ENCODE measurements around the gene SSH3. TPM values are rescaled to one million over a fixed set of nuclear protein-coding genes. Genes with fewer than 3 reads are reported as not detected.

The SSH3 gene
- total RNA-seq, 1 experiment from 2014 or later = 73.0 TPM

DNA sequence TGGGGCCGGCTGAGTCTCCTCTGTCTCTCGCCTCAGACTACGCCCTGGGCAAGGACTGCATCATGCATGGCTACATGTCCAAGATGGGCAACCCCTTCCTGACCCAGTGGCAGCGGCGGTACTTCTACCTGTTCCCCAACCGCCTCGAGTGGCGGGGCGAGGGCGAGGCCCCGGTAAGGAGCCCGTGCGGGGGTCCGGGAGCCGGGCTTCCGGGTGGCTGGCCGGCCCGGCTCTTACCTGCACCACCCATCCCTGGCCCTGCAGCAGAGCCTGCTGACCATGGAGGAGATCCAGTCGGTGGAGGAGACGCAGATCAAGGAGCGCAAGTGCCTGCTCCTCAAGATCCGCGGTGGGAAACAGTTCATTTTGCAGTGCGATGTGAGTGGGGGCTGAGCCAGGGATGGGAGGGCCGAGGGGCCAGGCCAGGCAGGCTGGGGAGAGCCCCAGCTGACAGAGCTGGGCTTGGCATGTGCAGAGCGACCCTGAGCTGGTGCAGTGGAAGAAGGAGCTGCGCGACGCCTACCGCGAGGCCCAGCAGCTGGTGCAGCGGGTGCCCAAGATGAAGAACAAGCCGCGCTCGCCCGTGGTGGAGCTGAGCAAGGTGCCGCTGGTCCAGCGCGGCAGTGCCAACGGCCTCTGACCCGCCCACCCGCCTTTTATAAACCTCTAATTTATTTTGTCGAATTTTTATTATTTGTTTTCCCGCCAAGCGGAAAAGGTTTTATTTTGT, 18.4 kb upstream of the SSH3 start:
- H3K4me3 Mint-ChIP-seq (ENCODE audit: low read depth, unreplicated experiment) = no peak overlapping the region
- TF ChIP-seq, protein P1, sequence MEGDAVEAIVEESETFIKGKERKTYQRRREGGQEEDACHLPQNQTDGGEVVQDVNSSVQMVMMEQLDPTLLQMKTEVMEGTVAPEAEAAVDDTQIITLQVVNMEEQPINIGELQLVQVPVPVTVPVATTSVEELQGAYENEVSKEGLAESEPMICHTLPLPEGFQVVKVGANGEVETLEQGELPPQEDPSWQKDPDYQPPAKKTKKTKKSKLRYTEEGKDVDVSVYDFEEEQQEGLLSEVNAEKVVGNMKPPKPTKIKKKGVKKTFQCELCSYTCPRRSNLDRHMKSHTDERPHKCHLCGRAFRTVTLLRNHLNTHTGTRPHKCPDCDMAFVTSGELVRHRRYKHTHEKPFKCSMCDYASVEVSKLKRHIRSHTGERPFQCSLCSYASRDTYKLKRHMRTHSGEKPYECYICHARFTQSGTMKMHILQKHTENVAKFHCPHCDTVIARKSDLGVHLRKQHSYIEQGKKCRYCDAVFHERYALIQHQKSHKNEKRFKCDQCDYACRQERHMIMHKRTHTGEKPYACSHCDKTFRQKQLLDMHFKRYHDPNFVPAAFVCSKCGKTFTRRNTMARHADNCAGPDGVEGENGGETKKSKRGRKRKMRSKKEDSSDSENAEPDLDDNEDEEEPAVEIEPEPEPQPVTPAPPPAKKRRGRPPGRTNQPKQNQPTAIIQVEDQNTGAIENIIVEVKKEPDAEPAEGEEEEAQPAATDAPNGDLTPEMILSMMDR (IDR thresholded peaks at IDR 0.05; ENCODE audit: unreplicated experiment) = no peak
- H3K36me3 Mint-ChIP-seq (ENCODE audit: insufficient read depth, unreplicated experiment) = peaks cover 73% of the 10 kb centered on the region
- intact Hi-C loops (cut with micrococcal nuclease; ENCODE audit: unreplicated experiment) = no loop called here
- no peaks in the 10 kb centered on the region for H3K27me3 Mint-ChIP-seq (ENCODE audit: unreplicated experiment)
- H3K27ac Mint-ChIP-seq (ENCODE audit: unreplicated experiment) = no peak overlapping the region
- no peaks in the 10 kb centered on the region for H3K9me3 Mint-ChIP-seq (ENCODE audit: low read depth, unreplicated experiment)
- no TSS peak for BruUV-seq (replicated peaks)
- no peak for DNase-seq
- H3K4me1 Mint-ChIP-seq (ENCODE audit: low read depth, unreplicated experiment) = peaks cover 15% of the 10 kb centered on the region
- CTCF ChIA-PET = no interaction called here

DNA sequence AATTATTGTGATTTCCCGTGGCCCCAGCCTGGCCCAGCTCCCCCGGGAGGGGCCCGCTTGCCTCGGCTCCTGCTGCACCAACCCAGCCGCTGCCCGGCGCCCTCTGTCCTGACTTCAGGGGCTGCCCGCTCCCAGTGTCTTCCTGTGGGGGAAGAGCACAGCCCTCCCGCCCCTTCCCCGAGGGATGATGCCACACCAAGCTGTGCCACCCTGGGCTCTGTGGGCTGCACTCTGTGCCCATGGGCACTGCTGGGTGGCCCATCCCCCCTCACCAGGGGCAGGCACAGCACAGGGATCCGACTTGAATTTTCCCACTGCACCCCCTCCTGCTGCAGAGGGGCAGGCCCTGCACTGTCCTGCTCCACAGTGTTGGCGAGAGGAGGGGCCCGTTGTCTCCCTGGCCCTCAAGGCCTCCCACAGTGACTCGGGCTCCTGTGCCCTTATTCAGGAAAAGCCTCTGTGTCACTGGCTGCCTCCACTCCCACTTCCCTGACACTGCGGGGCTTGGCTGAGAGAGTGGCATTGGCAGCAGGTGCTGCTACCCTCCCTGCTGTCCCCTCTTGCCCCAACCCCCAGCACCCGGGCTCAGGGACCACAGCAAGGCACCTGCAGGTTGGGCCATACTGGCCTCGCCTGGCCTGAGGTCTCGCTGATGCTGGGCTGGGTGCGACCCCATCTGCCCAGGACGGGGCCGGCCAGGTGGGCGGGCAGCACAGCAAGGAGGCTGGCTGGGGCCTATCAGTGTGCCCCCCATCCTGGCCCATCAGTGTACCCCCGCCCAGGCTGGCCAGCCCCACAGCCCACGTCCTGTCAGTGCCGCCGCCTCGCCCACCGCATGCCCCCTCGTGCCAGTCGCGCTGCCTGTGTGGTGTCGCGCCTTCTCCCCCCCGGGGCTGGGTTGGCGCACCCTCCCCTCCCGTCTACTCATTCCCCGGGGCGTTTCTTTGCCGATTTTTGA, 17.5 kb upstream of the SSH3 start:
- Mint-ChIP-seq H3K36me3 (ENCODE audit: insufficient read depth, unreplicated experiment) (peaks cover 67% of the 10 kb centered on the region), H3K27ac (ENCODE audit: unreplicated experiment) (no peak overlapping the region), H3K4me1 (ENCODE audit: low read depth, unreplicated experiment) (peaks cover 15% of the 10 kb centered on the region), H3K9me3 (ENCODE audit: low read depth, unreplicated experiment) (no peaks in the 10 kb centered on the region), H3K4me3 (ENCODE audit: low read depth, unreplicated experiment) (no peak overlapping the region), H3K27me3 (ENCODE audit: unreplicated experiment) (no peaks in the 10 kb centered on the region)
- TF ChIP-seq, protein P1 (IDR thresholded peaks at IDR 0.05; ENCODE audit: unreplicated experiment) = no peak
- CTCF ChIA-PET = no interaction called here
- intact Hi-C loops (cut with micrococcal nuclease; ENCODE audit: unreplicated experiment) = no loop called here
- no TSS peak for BruUV-seq (replicated peaks)
- no peak for DNase-seq

DNA sequence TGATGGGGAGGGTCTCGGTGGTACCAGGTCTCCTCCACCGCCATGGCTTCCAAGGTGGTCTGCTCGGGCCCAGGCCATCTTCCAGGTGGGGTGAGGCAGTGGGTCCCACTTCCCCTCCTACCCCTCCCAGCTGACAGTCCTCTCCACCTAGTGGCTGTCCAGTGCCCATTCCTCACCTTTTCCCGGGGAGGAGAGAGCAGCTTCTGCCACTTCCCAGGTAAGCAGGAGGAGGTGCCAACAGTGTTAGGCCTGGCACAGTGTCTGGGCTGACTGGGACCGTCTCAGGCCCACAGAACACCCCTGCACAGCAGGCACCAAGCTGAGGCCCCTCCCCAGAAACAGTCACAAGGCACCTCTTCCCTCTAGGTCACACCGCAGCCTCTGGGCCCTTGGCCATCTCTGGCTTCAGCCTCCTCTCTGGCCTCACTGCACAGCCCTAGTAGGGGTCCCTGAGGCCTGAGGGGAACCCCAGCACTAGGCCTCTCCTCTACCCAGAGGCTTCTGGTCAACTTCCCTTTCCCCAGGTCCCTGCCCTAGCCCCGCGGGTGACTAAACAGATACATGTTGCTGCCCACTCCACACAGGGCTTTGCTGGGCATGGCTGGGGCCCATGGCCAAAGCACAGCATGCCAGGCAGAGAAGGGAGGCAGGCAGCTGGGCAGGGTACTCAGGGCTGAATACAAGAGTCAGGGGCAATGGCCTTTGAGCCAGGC, 16.6 kb upstream of the SSH3 start:
- peak overlapping the region; percentile 92 for H3K27ac Mint-ChIP-seq (ENCODE audit: unreplicated experiment)
- H3K4me3 Mint-ChIP-seq (ENCODE audit: low read depth, unreplicated experiment) = peak overlapping the region; percentile 81
- no peaks in the 10 kb centered on the region for H3K9me3 Mint-ChIP-seq (ENCODE audit: low read depth, unreplicated experiment)
- TF ChIP-seq, protein P1 (IDR thresholded peaks at IDR 0.05; ENCODE audit: unreplicated experiment) = no peak
- intact Hi-C loops (cut with micrococcal nuclease; ENCODE audit: unreplicated experiment) = no loop called here
- no peaks in the 10 kb centered on the region for H3K27me3 Mint-ChIP-seq (ENCODE audit: unreplicated experiment)
- CTCF ChIA-PET = no interaction called here
- peaks cover 73% of the 10 kb centered on the region for H3K36me3 Mint-ChIP-seq (ENCODE audit: insufficient read depth, unreplicated experiment)
- DNase-seq = no peak
- H3K4me1 Mint-ChIP-seq (ENCODE audit: low read depth, unreplicated experiment) = peaks cover 15% of the 10 kb centered on the region
- BruUV-seq (replicated peaks) = no TSS peak

DNA sequence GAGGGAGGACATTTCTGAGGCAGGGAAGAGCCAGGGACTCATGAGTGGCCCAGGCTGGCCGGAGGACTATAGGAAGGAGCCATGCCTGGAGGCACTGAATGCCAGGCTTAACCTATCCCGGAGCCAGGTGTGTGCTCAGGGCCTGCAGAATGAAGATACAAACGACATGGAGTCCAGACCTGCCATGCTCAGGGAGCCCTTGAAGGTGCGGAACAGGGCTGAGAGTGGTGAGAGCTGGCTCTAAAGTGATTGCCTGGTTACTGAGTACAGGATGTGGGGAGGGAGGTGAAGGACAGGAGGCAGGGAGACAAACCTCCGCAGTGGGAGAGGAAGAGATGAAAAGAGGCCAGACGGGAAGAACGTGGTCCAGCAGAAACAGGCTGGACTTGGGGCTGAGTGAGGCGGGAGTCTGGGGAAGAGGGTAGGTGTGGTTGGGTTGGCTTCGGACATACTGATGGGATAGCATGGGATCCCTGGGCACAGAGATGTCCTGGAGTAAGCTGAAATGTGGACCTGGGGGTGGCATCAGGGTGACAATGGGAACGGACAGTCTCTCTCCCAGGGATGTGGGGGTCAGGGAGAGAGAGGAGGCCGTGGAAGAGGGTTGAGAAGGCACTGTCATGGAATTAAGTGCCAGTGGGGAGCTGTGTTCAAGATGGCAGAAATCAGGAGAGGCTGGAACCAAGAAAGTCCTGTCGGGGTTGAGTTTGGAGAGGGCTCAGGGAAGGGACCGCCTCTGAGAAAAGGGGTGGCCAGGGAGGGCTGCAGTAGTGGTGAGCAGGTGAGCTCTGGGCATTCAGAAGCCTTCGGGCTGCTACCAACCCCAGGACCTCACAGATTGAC, 15.8 kb upstream of the SSH3 start:
- Mint-ChIP-seq H3K4me3 (ENCODE audit: low read depth, unreplicated experiment) (peak overlapping the region; percentile 81), H3K36me3 (ENCODE audit: insufficient read depth, unreplicated experiment) (peaks cover 73% of the 10 kb centered on the region), H3K27me3 (ENCODE audit: unreplicated experiment) (no peaks in the 10 kb centered on the region), H3K9me3 (ENCODE audit: low read depth, unreplicated experiment) (no peaks in the 10 kb centered on the region), H3K4me1 (ENCODE audit: low read depth, unreplicated experiment) (peaks cover 20% of the 10 kb centered on the region), H3K27ac (ENCODE audit: unreplicated experiment) (peak overlapping the region; percentile 92)
- intact Hi-C loops (cut with micrococcal nuclease; ENCODE audit: unreplicated experiment) = no loop called here
- BruUV-seq (replicated peaks) = no TSS peak
- CTCF ChIA-PET = no interaction called here
- TF ChIP-seq, protein P1 (IDR thresholded peaks at IDR 0.05; ENCODE audit: unreplicated experiment) = no peak
- DNase-seq = no peak
